HG03175 (cell line): ENCODE data around the gene UNC93B1.

Experiments used
- ATAC-seq: cut with Tn5 transposase; IDR thresholded peaks from one replicate; pipeline ENCODE4 v1.9.1; 2021; ENCODE audit warnings: mild to moderate bottlenecking, moderate library complexity; ENCODE audit not compliant: unreplicated experiment

The UNC93B1 gene

DNA sequence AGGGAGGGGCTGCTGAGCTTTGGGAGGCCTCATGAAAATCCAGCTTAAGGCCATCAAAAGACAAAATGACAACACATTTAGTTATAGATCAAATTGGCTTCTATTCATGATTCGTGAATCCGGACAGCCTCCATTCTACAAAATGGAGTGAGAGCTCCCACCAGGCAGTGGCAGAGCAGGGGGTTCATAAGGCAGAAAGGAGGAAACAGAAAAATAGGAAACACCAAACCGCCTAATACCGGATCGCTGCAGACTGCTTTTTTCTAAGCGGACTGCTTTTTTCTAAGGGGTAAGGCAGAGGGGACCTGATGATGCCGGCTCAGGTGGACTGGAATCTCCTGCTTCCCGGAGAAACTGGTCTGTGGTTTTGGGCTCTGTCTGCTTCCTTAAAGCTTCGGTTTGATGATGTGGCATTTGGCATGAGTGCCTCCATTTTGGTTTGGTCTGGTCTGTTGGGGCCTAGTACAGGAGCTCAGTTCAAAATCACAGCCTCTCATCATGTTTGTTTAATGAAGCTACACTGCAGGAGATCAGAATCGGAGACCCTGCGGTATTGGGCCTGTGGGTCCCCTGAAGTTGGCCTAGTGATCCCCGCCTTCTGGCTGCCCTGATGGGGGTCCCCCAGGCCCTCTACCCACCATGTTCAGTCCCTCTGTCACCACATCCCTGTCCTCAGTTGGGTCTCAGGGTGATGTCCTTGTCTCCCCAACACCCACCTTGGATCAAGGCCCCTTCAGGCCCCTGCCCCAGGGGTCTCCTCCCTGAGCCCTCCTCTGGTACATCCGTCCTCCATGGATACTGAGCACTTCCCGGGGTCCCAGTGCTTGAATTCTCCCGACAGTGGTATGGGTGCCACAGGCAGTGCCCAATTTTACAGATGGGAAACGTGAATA lies 7.4 kb upstream of the UNC93B1 start:
- ATAC-seq = no peak

DNA sequence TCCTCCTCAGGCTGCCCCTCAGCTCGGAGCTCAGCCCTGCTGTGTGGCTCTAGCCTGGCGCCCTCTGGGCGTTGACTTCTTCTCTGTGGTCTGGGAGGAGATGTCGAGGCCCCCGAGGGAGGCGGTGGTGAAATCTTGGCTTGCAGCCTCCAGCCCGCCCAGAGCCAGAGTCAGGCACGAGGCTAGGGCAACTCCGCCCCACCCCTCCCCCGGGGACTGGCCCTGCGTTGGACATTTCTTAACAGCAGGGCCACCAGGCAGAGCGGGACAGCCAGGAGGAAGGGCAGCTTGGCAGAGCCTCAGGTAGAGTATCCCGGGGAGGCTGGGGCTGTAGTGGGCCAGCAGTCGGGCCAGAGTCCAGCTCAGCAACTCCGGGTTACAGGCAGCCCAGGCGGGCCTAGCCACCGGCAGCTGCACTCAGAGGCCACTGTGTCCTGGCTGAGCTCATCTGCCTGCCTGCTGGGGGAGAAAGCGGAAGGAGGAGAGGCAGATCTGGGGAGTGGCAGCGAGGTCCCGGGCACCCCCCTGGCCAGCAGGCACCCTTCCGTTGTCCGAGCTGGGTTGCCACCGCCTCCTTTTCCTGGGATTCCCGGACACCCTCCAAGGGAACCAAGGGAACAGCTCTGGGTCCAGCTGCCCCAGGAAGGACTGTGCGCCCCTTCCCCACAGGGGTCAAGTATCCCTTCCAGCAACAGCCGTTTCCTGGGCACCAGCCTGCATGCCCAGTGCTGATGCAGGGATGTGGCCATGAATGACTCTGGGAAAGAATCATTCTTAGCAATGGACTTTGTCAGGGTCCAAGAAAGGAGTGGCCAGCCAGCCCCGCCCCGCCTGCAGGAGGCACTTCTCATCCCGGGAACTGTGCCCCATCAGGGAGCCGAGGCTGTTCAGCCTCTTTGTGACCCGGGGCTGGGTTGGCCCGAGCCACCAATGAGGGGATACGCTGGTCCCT lies 6.5 kb upstream of the UNC93B1 start, which contains the start of gene ALDH3B1:
Gene ALDH3B1, plus strand, starts transcription at position 238 of the 952 bp plus-strand sequence. CDS start 4,971 bp downstream, outside the sequence.
- ATAC-seq = no peak

DNA sequence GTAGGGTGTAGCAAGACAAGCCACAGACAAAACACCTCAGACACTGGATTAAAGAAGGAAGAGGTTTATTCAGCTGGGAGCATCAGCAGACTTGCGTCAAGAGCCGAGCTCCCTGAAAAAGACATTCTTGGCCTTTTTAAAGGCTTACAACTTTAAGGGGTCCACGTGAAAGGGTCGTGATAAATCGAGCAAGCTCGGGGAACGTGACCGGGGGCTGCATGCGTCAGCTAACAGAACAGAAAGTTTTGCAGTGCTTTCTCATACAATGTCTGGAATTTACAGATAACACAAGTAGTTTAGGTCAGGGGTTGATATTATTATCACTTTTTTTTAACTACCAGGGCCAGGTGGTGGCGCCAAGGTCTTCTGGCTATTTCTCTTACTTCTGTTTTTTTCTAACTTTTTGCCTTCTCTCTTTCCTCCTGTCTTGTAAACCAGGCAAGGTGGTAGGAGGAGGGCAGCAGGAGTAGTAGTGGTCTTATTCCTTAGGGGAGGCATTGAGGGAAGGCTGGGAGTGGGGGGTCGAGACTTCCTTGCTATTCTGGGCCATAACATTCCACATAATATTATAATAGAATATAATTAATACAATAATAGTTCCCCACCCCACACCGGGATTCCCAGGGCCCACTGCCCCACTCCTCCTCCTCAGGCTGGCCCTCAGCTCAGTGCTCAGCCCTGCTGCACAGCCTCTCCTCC lies 5.6 kb upstream of the UNC93B1 start:
- ATAC-seq = no peak

DNA sequence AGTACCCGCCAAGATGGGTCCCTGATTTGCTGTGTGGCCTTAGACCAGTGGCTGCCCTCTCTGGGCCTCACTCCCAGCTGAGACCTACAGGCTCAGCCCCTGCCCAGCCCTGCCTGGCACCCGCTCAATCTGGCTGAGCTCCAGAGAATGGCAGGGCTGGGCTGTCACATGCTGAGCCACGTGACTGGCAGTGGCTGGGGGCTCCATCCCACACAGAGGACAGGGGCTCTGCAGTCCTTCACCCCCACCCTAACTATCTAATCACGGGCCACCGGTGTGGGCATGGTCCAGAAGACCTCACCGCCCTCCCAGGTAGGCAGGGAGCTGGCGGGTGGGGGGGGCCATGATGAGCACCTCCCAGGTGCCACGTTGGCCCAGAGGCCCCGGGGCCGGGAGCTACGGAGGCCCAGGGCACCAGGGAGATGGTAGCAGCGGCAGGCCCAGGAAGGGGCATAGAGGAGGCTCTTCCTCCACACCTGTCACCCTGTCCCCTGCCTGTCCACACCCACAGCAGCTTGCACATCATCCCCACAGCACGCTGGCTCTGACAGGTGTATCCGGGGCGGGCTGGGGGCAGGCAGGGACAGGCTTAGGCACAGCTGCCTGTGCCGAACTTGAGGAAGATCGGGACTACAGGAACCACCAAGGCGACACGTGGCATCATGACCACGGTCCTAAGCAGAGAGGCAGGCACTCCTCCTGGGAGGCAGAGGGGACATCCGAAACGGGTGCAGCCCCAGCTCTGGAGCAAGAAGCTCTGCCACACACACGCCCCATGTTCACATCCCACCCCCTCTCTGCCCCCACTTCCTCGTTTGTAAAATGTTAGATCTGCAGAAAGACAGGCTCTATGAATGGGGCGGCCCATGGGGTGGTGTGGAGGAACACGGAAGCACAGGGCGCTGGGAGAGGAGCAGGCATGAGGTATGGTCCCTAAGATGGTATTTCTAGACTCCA lies 4.8 kb upstream of the UNC93B1 start:
- ATAC-seq = no peak

DNA sequence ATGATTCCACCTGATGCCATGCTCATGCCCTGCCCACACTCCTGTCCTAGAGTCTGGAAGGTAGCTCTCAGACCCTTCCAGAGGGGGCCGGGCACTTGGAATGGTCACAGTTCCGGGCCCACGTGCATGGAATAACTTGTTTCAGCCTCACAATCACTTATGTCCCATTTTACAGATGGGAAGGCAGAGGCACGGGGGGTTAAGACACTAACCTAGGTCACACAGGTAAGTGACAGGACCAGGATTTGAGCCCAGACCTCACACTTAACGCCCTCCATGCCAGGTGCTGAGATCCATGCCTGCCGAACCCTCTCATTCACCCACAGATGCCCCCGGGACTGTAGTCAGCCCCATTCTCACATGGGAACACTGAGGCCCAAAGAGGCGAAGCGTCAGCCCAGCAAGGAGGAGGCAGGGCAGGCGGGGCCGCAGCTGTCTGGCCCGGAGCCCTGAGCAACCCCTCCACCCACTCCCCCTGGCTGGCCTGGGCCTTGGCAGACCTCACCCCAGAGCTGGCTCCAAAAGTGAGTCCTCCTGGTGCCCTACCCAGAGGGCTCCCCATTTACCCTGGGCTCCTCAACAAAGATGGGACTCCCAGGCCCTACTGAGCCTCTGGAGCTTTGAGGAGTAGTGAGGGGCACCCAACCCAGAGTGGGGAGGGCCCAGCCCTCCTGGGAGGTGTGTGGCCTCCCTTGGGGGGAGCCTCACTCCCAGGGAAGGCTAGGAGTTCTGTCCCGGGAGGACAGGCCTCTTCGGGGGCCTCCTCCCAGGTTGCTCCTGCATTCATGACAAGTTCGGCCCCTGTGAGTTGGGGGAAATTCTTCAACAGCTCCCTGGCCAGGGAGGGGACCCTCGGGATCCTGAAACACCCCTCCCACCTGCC lies 3.8 kb upstream of the UNC93B1 start:
- no peak for ATAC-seq

DNA sequence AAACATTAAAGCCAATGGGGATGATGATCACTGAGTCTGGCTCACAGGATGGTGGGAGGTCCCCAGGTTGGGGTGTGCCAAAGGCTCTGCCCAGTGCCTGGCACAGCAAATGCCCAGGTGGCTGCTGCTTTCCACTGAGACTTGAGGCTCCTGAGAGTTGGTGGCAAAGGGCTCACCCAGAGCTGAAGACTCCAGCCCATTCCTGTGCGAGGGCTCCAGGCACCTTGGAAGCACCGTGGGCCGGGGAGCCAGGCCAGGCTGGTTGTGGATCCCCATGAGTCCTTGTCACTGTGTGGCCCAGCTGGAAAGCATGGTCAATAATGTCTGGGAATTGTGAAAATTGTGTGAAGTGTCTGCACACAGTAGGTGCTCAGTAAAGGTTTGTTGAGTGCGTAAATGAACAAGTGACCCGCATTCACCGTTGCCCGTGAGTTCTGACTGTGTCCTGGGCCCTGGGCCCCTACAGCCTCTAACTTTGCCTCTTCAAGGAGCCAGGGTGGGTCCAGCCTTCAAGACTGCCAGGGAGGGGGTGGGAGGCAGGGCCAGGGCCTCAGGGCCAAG lies 2.8 kb upstream of the UNC93B1 start:
- no peak for ATAC-seq

DNA sequence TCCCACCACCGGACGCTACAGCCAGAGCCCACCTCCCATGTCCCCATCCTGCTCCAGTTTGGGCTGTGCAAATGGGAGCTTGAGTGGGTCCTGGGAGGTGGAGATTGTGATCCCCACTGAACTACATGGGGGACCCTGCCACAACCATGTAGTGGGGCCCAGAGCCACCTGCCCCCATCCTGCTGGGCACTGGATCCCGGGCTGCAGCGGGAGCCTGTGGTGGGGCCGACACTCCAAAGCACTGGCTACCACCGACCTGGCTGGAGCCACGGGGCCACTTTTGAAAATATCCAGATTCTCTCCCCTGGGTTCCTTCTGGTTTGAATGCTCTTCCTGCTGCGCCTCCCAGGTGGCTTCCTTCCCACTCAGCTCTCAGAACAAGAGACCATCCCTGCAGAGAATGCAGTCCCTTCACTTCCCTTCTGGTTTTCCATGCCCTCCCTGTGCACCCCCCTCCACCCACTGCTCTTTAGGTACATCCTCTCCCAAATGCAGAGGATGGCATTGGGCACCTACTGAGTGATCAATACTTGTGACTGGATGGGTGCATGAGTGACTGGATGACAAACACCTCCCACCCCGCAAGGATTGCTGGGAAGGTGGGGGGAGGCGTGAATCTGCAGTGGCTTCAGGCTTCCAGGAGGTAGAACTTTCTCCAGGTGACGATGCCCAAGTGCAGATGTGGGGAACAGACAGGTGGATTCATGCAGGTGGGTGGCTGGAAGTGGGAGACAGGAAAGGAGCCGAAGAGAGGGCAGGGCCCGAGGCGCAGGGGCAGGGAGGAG lies 846 bp upstream of the UNC93B1 start:
- ATAC-seq = no peak

DNA sequence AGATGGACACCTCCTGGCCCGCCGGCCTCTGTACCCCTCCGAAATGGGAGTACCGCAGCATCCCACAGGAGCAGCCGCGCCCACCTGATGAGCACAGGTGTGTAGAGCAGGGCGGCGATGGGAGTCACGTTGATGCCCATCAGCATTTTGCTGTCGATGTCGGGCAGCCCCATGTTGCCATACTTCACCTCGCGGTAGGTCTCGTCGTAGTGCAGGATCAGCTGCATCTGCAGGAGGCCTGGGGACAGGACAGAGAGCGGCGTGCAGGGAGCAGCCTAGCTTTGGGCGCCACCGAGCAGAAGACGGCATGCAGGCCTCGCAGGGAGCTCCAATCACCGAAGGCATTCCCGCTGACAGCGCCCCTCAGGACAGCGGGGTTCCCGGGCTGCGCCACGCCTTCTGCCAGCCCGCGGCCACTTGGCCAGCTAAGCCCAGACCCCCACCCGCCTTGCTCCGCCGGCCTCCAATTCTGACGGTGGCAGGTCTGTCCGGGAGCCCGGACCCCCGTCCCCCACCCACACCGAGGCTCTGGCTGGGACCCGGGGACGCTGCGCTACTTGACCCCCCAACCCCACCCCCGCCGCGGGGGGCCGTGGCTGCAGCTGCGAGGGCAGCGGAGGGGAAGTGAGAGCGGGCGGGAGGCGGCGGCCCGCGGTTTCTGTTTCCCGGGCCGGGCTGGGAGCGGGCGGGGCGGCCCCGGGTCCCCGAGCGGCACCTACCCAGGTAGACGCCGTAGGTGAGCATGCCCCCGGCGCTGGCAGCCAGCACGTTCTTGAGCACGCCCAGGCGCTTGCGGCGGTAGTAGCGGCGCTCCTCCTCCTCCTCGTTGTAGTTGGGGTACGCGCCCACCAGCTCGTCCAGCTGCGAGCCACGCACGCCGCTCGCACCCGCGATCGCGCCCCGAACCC lies 705 bp downstream of the UNC93B1 start:
- peak; percentile 51 for ATAC-seq

DNA sequence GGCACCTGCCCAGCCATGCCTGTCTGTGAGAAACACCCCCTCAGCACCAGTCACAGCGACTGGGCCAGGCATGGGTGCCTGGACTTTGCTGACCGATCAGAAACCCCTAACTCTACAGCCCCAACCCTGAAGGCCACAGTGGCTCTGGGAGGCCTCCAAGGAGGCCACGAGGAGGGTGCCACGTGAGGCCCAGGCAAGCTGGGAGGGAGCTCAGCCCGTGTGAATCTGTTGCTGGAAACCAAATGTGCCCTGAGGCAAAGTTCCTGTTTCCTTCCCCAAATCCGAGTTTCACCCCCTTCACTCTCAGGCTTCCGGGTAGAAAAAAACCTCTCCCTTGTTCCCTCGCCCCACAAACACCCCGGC lies 1.3 kb downstream of the UNC93B1 start:
- peak; percentile 15 for ATAC-seq

DNA sequence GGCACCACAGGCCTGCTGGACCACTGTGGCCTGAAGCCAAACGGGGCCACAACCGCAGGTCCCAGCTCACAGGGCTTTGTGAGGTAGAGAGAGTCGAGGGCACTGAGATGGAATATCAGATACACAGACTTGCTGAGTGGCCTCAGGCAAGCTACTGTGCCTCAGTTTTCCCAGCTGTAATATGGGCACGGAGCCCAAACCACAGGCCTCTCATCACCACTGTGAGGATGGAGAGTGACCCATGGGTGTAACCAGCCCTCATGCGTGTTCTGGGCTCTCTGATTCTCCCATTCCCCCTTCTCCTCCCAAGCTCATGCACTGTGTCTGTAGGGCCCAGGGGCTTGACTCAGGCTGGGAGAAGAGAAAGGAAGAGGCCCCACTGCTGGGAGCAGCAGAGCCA lies 4.2 kb downstream of the UNC93B1 start:
- ATAC-seq = no peak

DNA sequence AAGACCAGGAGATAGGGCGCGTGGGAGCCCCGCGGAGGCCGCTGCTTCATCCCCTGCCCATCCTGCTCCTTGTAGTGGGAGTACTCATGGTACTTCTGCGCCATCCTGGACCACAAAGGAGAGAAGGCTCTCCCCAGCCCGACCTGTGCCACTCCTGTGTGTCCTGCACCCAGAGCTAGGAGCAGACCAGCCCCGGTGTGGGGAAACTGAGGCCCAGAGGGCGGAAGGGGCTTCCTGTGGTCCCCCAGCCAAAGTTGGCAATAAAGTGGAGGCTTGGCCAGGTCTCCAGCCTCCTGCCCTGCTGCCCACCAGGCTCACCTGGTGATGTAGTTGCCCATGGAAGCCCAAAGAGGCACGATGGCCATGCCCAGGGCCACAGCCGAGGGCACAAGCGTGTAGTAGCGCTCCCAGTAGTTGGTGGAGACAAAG lies 4.7 kb downstream of the UNC93B1 start:
- no peak for ATAC-seq

DNA sequence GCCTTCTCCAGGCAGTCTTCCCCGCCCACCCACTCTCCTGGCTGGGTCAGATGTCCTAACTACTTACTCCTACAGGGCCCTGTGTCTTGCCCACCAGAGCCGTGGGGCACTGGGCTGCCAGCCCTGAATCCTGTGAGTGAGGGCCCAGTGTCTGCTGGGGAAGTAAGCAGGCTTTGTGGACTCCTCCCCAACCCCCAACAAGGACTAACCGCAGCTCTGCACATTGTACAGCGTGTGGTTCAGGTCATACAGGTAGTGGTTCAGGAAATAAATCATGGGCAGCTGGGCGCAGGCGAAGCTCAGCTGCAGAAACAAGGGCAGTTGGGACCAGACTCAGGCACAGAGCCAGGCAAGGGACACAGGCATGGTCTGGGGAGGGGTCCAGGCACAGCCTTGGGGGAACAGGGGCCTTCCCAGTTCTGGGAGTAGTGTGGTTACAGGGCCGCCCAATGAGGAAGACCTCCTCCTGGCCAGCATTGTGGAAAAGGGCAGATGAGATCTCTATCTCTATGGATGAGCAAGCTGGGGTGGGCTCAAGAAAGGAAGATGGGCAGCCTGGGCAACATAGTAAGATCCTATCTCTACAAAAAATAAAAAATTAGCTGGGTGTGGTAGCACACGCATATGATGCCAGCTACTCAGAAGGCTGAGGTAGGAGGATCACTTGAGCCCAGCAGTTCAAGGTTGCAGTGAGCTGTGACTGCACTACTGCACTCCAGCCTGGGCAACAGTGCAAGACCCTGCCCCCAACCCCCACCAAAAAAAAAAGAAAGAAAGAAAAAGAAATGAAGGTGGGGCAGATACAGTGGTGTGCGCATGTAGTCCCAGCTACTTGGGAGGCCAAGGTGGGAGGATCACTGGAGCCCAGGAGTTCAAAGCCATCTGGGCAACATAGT lies 5.5 kb downstream of the UNC93B1 start:
- no peak for ATAC-seq

DNA sequence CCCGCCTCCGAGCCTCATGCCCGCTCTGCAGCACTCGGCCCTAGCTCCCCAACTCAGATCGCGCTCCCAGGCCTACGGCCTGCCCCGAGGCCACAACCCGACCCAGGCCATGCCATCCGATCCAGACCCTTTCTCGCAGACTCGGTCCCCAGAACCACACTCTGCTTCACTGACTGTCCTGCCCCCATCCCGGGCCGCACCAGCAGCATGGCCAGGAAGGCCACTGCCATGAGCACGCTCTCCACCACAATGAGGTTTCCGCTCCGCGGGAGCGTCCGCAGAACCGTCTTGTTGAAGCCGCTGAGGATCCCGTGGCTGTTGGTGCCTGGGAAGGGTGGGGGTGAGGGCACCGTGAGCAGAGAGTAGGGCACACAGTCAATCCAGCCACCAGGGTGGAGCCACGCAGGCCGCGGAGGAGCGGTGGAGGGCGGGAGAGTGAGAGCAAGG lies 6.4 kb downstream of the UNC93B1 start:
- ATAC-seq = no peak

DNA sequence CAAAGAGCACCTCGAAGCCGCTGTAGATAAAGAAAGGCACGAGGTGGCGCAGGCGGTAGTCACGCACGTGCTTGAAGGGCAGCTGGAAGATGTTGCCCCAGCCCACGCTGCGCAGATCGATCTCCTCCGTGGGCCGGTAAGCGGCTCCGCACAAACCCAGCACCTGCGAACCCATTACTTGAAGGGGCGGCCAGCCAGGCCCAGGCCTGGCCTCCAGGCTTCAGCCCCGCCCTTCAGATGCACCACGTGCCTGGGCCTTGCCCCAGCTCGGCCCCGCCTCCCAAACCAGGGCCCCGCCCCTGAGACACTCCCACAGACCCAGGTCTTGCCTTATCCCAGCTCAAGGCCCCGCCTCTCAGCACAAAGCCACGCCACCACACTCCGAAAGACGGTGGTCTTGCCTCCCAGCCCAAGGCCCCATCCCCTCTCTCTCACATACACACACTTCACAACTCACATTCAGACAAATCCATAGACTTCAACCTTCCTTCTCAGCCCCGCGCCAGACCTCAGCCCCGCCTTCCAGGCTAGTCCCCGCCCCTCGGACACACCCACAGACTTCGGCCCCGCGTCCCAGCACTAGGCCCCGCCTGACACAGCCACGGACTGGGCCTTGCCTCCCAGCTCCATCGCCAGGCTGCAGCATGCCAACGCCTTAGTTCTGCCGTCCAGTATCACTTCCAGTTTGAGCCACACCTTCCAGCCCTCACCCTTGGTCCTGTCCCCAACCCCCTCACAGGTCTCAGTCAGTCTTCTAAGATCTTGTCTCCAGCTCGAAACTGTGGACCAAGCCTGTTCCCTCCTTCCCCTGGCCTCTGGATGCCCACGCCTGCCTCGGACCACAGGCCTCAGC lies 7.0 kb downstream of the UNC93B1 start:
- no peak for ATAC-seq

DNA sequence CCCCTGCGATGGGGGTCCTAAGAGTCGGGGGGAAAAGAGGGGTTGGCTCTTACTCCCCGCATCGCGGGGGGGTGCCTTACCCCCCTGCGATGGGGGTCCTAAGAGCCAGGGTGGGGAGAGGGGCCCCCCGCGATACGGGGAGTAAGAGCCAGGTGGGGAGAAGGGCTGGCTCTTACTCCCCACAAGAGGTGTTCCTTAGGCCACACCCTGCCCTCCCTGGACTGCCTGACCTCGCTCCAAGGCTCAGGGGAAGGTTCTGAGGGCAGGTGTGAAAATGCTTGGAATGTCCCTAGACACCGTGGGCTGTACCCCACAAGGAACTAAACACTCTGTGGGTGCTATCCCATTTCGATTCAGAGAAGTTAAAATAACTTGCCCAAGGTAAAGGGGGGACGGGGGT lies 7.8 kb downstream of the UNC93B1 start:
- ATAC-seq = no peak
